Midbrain (tissue), 1 donor: ENCODE measurements around the gene FBXL5.
"Not testable (repeated sequence)": the region's sequence is repeated elsewhere in the genome, so short reads cannot be mapped to it uniquely, and the experiment has no call there.

Experiments
- DNase-seq: peaks from one replicate; lab custom pipeline; 2025; lab: John Stamatoyannopoulos, UW

Gene FBXL5

DNA sequence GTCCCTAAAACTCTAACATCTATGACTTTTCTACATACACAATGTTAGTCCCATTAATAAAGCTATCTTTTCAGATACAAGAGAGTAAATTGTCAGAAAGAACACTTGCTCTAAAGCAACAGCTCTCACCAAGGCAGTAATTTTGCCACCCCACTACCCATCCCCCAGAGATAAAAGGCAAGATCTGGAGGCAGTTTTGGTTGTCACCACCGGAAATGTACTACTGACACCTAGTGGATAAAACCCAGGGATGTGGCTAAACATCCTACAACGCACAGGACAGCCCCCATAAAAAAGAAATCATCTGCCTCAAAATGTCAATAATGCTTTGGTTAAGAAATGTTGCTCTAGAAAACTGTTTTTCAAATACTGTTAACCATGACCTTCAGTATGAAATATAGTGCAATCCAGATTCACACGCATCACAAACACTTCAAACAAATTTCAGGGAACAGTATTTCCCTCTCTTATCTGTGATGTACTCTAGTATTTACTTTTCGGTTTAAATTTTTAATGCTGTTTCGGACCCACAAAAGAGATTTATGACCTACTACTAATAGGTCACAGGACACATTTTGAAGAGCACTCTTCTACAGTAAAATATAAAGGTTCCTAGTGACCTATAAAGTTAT is 5.1 kb downstream of the FBXL5 start:
- DNase-seq = peak; percentile 62

DNA sequence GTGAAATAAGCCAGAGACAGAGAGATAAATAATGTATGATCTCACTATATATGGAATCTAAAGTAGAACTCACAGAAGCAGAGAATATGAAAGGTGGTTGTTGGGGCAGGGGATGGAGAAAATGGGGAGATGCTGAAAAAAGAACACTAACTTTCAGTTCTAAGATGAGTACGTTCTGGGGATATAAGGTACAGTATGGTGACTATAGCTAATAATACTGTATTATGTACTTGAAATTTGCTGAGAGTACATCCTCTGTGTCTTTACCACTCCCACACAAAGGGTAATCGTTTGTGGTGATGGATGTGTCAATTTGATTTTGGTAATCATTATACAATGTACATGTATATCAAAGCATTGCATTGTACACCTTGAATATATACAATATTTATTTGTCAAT is 6.6 kb downstream of the FBXL5 start:
- no peak for DNase-seq

DNA sequence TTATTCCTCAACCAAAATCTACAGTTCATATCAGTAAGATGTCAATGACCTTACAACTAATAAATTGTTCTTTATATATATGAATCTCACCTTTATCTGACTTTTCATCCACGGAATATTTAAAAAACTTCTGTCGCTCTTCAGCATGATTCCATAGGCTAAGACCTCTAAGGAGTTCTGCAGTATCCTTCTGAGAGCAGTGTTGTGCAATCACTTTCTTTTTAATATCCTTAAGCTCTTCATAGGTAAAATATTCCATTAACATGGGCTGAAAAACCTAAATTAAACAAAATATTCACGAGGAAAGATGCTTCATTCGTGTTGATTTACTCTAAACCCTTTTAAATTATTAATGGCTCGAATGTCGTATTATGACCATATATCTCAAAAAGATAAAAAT is 16.7 kb downstream of the FBXL5 start:
- DNase-seq = no peak

DNA sequence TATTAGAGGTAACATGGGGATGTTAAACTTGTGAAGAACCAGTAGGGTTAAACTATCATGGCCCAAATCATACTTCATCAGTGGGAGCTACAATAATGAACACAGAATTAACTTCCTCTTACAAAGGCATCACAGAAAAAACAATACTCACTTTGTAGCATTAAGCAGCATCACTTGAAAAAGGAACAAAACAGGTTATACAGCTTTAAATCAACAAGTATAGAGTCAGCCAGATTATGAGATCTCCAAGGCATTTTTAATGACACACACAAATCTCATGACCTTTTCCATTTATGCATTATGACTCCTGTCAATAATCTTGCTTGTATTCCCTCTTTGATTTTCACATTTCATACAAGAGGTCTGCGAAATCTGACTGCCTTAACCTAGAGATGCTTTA is 18.3 kb downstream of the FBXL5 start:
- DNase-seq = no peak

DNA sequence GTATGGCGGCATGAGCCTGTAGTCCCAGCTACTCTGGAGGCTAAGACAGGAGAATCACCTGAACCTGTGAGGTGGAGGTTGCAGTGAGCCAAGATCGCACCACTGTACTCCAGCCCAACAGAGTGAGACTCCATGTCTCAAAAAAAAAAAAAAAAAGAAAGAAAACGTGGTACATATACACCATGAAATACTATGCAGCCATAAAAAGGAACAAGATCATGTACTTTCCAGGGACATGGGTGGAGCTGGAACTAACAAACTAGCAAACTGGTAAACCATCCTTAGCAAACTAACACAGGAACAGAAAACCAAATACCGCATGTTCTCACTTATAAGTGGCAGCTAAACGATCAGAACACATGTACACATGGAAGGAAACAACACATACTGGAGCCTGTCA is 37.8 kb downstream of the FBXL5 start:
- DNase-seq = not testable (repeated sequence)

DNA sequence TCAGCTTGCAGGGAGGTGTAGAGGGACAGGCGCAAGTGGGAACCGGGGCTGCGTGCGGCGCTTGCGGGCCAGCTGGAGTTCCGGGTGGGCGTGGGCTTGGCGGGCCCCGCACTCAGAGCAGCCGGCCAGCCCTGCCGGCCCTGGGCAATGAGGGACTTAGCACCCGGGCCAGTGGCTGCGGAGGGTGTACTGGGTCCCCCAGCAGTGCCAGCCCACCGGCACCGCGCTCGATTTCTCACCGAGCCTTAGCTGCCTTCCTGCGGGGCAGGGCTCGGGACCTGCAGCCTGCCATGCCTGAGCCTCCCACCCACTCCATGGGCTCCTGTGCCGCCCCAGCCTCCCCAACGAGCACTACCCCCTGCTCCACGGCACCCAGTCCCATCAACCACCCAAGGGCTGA is 40.3 kb downstream of the FBXL5 start:
- not testable (repeated sequence) for DNase-seq

DNA sequence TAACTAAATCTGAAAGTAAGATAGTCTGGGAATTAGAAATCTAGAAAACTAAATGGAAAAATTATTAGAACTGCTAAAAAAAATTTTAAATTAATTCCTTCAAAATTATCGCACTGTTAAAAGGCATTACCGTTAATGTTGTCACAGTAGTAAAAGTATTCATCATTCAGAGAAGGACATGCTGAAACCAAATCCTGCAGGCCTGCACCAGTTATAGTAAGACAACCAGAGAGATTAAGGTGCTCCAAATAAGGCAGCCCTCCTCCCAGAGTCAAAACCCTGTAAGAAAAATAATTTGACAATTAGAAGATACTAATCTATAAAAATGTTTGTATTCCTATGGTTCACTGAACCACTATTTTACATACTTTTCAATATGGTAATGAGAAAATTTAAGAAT is 43.0 kb downstream of the FBXL5 start:
- no peak for DNase-seq

DNA sequence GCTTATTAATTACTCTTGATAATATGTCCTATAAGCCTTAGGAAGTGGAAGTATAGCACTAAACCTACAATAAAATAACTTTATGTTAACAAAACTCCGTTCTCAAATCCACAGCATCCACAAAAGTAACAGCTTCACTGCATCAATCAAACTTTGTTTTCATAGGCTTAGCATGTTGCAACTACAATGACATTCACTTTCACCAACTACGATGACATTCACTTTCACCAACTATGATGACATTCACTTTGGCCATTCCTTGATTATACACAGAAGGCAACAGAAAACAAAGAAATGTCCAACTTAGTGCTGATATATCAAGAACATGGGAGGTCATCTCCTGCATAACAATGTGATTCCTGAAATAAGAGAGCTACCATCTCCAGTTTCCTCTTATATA is 44.3 kb downstream of the FBXL5 start:
- DNase-seq = no peak

DNA sequence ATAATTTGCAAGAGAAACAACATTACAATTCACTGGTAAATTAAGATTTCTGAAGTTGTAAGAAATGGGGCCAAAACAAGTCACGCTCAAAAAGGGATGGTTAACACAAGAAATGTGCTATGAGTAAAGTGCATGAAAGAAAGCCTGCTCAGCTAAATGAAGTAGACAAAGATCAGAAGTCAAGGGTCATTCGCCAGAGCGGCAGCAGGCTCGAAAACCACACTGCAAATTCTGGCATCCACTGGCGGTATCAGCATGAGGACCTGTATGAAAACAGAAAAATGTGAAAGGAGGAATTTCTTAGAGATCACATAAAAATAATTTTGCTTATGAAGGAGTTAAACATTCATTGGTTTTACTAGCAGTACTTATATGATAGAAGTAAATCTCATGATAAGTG is 49.6 kb downstream of the FBXL5 start:
- DNase-seq = no peak

DNA sequence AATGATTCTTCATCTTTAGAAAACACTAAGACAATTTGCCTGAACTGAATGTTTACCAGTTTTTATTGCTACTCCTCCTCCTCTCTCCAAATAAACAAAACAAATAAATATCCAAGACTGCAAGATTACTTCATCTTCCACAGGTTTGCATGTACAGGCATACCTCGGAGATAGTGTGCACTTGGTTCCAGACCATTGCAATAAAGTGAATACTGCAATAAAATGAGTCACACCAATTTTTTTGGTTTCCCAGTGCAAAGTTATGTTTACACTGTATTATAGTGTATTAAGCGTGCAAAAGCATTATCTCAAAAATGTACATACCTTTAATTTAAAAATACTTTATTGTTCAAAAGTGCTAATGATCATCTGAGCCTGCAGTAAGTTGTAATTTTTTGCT is 53.3 kb downstream of the FBXL5 start:
- no peak for DNase-seq

DNA sequence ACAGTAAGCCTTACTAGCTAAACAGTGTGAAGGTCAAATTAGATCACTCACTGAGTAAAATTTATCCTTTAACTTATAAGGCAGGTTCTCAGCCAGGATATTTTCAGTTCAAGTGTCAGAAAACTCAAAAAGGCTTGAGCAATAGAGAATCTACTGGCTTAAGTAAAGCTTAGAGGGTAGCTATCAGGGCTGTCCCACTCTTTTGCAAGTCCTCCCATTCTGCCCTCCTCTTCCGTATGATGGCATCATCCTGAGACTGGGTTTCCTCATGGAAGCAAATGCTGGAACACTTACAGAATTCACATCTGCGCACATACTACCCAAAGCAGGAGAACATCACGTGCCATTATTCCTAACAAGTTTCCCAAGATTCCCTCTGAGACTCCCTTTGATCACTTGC is 55.0 kb downstream of the FBXL5 start:
- DNase-seq = no peak

DNA sequence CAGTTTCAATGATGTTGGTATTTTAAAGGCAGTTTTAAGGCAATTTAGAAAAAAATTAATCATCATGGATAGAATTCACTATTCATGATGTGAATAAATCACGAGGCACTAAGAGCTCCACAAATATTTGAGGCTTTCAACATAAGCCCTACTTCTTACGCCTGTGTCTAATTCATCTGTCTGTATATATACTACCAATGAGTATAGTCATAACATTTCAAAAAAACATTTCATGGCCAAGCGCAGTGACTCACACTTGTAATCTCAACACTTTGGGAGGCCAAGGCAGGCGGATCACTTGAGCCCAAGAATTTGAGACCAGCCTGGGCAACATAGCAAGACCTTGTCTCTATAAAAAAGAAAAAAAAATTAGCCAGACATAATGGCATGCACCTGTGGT is 56.5 kb downstream of the FBXL5 start:
- DNase-seq = no peak

DNA sequence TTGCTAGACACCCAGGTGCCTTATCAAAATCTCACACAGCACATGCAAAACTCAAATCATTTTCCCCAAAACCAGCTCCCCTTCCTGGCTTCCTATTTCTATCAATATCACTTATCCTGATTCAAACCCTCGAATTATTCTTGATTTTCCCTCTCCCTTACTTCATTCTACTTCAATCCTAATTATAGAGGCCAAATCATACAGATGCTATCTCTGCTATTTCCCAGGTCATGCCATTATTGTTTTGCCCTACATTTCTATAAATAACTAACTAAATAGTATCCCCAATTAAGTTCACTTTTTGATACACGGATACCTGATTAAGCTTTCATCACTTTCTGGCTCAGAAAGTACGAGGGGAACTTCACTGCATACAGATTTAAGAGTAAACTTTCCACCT is 62.4 kb downstream of the FBXL5 start:
- no peak for DNase-seq

DNA sequence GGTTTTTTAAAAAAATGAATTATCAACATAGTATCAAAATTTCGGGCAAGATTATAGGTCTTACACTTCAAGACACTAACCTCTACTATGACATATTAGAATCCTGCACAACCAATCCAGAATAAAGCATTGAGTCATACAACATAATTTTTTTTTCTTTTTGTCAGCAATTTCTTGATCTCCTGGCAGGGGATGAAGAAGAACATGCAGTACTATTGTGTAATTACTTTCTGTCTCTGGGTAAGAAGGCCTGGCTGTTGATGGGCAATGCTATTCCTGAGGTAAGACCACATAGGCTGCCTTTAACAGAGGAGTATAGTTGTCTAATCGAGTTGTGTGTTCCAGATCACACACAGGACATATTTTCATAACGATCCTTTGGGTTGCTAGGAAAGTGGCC is 67.5 kb downstream of the FBXL5 start:
- no peak for DNase-seq

DNA sequence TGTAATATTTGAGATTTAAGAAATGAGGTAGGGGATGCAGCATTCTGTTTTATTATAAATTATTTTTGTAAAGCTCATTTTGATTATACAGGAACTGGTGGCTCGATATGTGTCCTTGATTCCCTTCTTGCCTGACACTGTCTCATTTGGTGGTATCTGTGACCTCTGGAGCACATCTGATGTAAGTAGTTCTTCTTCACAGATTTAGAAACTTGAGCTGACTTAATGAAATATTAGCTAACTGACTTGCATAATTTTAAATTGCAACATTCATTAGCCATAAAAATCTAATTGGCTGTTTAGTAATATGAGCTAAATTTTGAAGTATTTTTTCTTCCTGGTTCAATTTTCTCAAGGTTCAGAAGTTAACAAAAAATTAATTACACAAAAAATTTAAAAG is 69.1 kb downstream of the FBXL5 start:
- DNase-seq = no peak

DNA sequence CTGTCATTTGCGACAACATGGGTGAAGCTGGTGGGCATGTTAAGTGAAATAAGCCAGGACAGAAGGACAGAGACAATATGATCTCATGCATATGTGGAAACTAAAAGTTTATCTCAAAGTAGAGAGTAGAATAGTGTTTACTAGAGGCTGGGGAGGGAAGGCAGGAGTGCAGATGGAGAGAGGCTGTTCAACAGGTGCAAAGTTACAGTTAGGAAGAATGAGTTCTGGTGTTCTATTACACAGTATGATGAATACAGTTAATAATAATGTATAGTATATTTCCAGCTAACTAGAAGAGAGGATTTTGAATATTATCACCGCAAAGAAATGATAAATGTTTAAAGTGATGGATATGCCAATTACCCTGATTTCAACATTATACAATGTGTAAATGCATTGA is 69.8 kb downstream of the FBXL5 start:
- DNase-seq = no peak

DNA sequence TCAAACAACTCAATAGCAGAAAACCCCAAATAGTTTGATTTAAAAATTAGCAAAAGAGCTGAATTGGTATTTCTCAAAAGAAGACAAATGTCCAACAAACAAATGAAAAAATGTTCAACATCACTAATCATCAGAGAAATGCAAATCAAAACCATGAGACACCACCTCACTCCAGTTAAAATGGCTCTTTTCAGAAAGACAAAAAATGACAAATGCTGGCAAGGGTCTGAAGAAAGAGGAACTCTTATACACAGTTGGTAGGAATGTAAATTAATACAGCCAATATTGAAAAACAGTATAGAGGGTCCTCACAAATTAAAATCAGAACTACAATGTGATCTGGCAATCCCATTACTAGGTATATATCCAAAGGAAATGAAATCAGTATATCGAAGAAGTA is 70.4 kb downstream of the FBXL5 start:
- no peak for DNase-seq

DNA sequence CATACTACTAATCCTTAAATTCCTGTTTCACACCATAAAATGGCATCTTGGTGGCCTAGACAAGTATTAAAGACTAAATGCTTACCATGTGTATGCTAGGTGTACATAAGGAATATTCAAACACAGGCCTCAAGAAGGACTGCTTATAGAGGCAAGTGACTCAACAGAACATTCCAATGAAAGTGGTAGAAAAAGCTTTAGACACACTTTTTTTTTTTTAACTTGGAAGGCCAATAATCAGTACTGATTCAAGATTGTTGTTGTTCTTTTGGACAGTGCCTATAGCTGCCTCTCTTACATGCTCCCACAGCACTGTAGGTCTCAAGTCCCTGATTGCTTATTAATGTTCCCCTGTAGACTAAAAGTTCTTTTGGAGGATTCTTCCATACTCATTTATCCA is 77.6 kb downstream of the FBXL5 start:
- no peak for DNase-seq

DNA sequence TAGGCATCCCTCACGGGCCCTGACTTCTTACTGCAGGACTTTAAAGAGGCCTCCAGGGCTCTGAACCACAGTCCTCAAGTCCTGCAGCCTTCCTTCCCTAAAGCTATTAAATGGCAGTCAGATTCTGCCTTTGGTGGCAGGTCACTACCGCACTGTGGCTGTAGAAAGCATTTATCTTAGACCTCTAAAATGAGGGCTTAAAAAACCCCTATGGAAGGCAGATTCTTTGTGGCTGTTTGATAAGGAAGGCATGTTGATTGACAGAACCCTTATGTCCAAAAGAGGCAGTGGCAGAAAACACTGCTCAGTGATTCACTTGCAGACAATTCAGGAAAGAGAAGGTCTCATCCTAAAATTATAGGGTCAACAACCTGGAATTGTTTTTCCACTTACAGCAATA is 79.2 kb downstream of the FBXL5 start:
- DNase-seq = no peak

DNA sequence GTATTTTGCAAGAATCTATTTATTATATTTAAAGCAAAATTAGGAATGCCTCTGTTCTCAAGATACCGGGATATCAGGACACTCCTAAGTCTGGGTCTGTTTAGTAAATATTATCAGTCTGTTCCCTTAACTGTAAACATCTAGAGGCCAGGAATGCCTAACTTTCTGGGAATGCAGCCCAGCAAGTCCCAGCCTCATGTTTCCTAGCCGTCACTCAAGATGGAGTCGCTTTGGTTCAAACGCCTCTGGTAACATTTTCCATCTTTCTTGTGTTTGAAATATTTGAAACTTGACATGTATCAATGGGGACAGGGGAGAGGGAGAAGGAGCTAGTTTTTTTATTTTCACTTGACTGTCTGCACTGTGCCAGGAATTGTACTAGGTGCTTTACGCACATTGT is 85.4 kb downstream of the FBXL5 start:
- DNase-seq = no peak

DNA sequence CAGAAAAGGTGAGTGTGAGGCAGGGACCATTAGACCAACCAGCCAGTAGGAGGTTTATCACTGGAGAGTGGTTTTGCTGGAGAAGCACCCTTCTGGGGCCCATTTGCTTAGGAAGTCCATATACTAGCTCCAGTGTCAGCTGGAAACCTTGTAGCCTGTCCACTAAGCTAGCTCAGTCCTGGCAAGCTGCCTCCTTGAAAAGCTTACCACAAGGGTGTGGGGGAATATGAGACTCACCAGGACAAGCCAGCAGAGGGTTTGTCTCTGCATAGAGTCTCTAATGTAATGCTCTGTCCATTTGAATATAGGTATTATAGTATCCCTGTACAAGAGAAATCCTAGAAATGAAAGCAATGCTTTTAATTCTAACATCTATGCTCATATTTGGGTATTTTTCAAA is 86.3 kb downstream of the FBXL5 start:
- DNase-seq = no peak

DNA sequence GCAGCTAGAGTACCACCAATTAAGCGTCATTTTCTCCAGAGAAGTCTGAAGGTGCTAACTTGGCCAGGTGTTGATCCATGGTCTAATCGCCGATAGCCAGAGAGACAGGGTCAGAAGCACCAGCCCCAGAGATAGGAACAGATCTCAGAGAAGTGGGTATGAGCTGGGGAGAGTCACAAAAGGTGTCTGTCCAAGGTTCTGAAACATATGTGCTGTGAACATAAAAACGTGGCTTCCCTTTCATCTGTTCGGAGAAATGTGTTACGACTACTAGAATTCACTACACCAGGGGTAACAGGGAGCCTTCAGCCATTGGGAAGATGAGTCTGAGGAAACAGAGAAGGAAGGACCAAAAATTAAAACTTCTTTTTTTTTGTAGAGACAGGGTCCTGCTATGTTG is 91.3 kb downstream of the FBXL5 start:
- DNase-seq = no peak

DNA sequence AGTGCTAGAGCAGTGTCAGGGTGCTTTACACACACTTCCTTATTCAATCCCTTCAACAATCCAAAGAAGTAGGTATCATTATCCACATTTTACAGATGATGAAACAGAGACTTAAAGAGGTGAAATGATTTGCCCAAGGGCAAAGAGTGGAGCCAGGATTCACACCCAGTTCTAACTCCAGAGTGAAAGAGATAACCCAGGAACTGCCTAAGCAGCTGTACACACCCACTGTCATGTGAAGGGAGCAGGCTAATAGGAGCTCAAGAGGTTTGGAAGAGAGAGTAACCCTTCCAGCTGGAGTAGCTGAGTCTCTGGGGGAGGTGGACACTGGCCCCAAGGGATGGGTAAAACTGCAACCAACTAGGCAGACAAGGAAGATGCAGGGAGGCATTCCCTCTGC is 92.5 kb downstream of the FBXL5 start:
- no peak for DNase-seq

DNA sequence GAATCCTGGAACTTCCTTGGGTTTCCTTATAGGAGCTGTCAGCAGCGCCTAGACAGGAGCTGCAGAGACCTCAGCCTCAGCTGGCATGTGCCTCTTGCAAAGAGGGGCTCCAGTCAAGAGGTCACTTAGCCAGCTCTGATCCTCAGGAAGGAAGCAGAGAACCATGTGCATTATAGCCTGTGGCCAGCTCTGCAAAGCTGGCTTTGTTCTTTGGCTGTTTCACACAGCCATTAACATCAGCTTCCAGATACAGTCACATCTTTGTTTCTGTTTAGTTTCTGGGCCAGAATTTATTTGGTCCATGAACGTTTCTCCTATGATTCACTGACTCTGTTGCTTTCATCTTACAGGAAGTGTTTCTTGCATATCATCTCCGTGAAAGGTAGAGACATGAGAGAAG is 93.0 kb downstream of the FBXL5 start:
- DNase-seq = peak; percentile 73

DNA sequence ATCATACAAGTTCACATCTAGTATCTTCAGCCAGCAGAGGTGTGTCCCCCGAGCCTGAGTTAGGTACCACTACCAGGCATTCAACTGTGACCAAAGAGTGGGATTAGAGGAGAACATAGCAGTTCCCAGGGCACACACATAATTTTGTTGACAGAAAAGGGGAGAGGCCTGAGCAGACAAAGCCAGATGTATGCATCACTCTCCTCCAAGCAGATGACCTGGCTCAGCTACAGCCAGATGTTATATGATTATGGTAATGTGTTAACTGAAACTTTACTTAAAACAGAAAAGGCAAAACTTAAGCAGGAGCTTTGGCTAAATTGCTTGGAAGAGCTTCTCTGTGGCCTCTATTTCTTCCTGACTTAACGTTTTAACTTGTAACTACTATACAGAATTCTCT is 96.6 kb downstream of the FBXL5 start:
- DNase-seq = no peak
